DMS53 (cell line): Measurements from ENCODE around the gene YPEL5.

Experiments used
- DNase-seq: peaks from one replicate; lab custom pipeline; 2025; lab: John Stamatoyannopoulos, UW

The YPEL5 gene

DNA sequence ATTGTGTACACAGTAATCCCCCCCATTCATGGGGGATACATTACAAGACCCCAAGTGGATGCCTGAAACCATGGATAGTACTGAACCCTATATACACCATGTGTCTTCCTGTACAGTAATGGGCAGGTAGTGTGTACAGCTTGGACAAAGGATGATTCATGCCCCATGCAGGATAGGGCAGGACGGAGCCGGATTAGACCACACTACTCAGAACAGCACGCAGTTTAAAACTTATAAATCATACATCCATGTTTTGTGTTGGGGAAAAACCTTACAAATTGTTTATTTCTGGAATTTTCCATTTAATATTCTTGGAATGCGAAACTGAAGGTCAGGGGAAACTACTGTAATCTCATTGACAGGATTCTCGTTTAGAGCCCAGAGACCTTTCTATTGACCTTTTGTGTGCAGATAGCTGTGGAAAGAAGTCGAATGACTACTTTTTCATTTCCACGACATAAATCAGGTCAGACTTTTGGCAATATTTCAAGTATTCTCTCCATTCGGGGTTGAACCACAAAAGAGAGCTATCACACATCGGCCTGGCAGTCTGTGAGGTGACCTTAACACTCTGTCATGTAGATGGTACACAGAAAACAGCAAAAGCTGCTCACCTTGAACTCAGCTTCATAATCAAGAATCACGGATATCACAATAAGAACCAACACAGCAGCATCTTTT, 9.9 kb upstream of the YPEL5 start:
- no peak for DNase-seq

DNA sequence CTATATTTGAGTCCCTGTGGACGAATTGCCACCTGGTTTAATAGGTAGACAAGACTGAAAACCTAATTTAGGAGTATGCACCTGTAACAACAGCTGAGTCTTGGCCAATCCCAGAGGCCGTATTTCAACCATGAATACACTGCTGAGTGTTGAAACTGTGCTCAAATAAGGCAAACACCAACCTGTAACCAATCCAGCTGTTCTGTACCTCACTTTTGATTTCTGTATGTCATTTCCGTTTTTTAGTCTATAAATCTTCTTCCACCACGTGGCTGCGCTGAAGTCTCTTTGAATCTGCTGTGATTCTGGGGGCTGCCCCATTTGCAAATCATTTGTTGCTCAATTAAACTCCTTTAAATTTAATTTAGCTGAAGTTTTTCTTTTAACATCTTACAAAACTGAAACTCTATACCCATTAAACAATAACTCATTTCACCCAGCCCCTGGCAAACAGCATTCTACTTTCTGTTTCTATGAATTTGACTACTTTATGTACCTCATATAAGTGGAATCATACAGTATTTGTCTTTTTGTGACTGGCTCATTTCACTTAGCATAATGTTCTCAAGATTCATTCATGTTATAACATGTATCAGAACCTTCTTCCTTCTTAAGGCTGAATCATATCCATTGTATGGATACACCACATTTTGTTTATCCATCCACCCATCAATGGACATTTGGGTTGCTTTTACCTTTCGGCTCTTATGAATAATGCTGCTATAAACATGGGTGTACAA, 7.5 kb upstream of the YPEL5 start:
- DNase-seq = no peak

DNA sequence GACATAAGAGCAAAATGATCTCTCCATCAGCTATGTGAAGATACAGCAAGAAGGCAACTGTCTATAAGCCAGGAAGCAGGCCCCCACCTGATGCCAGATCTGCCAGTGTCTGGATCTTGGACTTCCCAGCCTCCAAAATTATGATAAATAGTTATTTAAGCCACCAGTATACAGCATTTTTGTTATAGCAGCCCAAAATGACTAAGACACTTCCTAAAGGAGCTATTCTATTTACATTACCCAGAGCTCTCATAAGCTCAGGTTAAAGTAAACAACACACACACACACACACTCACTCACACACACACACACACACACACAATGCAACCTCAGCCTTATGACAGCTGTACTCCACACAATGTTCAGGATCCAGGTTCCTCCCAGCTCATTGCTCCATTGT, 5.7 kb upstream of the YPEL5 start:
- DNase-seq = peak; percentile 67

DNA sequence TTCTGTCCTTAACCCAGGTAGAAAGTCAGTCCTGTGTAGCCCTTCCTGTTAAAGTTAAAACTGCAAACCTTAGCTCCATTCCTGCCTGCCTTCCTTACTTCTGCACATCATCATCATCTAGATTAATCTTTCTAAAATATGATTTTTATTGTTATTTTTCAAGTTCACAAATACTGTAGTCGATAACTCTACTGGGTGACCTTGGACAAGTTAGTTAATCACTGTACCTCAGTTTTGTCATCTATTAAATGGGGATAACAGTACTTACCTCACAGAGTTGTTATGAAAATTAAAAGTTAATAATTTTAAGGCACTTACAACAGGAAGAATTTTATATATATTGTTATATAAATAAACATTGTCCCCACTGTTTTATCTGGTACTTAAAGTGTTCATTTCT, 2.5 kb upstream of the YPEL5 start:
- DNase-seq = no peak

DNA sequence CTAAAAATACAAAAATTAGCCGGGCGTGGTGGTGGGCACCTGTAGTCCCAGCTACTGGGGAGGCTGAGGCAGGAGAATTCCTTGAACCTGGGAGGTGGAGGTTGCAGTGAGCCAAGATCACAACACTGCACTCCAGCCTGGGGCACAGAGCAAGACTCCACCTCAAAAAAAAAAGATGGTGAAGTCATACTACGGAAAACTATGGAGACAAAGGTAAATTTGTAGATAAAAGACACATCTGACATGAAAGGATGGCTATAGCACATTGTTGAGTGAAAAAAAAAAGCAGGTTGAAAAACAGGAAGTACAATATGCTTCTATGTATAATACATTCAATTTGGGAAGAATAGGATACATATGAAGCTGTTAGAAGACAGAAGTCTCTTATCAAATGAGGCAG, 1.9 kb upstream of the YPEL5 start:
- peak; percentile 25 for DNase-seq

DNA sequence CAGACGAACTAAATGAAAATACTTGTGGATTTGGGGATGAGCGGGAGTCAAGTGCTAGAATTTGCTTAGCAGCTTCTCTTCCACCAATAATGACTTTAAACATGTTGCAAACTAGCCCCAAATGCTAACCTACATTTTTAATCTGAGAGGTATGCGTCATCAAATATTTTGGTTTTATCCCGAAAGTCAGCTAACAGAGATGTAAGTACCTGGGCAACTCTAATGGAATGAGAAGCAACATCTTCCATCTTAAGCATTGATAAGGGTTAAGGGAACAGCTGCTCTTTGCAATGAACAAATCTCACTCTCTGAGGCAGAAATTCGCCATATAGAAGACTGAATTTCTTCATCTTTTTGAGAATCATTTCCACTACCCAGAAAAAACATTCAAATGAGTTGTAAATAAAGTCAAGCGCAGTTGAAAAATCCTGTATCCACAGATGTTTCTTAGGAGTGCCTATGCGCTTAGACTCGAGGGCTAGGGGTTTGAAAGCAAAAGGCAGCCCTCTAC, 926 bp upstream of the YPEL5 start:
- no peak for DNase-seq

DNA sequence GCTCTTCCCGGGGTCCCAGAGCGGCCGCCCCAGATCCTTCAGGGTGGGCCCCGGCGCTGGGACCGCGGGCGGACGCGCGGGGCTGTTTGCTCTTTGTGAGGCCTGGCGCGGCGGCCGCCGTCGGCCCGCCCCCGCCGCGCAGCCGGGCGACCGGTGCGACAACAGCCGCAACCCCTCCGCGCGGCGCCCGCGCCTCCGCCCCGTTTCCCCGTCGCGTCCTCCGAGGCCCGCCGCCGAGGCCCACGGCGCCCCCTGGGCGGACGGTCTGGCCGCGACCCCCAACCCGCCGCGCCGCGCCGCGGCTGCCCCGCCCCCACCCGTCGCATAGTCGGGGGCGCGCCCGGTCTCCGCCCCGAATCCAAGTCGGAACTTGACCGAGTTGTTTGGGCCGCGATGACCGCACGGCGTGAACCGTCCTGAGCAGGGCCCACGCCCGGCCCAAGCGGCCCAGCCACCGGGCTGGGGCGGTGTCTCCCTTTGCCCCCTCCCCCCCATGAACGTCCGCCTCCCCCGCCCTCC, 448 bp downstream of the YPEL5 start:
- peak; percentile 73 for DNase-seq

DNA sequence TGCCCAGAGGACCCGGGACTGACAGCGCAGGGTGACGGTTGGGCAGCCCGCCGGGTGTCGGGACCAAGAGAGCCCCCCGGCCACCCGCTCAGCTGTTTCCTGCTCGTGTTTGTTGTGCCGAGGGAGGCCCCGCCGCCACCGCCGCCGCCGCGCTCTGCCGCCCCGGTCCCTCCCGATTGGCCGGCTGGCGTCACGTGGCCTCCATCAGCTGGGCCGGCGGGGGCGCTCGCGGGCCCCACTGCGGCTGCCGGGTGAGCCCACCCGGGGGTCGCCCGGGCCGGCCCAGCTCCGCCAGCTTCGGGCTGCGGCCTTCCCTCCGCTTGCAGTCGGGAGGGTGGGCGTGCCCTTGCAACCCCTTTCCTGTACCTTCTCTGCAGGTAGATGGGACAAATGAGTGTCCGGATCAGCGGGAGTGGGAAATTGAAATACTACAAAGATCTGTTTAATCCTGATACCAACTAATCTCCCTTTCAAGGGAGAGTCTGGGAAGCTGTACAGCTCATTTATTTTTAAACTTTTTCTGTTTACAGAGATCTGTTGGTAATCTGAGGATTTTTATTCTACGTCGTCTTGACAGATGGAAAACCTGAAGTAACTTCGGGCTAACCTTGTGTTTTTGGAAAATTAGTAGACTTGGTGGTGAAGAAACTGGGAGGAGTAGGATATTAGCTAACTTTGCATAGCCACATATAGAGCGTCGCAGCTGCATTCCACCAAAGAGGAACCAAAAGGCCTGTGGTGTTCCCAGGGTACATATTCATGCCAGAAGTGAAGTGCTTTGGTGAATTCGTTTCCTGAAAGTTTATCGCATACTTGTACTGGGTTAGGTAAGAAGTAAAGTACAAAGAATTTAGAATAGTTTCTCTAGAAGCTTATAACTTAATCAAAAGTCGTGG, 1.2 kb downstream of the YPEL5 start:
- DNase-seq = peak; percentile 76

DNA sequence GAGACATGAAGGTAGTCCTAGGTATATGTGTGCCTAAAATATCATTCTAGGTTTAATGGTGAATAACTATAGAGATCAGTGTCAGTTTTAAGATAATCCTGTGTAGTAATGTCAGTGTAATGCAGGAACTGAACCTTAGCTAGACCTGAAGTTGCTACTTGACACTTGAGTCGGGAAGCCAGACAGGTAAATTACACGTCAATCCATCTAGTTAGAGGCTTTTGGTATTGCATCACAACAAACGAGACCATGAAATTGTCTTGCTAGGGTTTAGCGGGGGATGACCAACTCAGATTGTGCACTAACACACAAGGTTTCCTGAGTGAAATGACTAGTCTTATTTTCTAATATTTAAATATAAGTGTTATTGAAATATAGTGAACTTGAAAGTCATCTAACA, 2.0 kb downstream of the YPEL5 start:
- peak; percentile 14 for DNase-seq

DNA sequence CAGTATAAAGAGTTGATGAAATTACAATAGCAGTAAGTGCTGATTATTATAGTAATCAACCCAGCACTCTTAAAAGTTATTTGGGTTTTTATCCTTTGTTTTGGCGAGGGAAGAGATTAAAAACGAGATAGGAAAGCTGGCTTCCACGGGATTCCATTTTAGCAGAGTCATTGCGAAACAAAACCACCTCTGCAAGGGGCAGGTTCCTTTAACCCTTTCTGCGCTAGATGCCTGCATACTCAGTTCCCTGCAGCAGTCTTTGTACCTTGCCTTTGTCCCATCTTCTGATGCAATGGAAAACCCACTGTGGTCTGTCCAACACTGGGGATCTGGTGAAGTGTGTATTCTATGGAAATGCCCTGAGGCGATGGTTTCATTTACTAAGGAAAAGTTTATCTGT, 2.7 kb downstream of the YPEL5 start:
- DNase-seq = peak; percentile 26

DNA sequence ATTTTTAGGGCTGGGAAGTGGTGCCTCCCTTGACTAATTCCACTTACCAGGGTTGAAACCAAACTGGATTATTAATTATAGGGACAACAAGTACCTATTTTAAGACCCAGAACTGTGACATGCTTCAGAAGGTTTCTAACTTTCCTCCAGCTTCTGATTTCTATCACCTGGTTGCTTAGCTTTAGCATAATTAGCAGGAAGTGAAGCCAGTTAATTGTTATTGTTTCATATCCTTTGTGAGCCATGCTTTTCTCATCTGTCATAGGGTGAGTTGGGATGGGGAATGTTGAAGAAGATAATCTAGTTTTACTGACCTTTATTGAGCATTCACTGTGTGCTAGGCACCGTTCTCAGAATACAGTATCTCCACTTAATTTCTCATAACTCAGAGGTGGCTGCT, 3.2 kb downstream of the YPEL5 start:
- DNase-seq = no peak

DNA sequence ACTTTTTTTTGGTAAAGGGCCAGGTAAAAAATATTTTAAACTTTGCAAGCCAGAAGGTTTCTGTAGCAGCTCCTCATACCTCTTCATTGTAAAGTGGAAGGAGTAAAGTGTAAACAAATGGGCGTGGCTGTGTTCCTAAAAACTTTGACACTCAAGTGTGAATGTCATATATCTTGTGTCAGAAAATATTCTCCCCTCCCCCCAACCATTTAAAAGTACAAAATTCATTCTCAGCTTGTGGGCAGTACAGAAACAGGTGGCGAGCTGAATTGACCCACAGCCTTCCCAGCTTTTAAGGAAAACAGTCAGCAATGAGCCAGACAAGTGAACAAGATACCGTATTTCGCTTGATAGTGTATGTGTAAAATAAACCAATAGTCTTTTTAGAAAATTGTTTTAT, 4.0 kb downstream of the YPEL5 start:
- DNase-seq = peak; percentile 9

DNA sequence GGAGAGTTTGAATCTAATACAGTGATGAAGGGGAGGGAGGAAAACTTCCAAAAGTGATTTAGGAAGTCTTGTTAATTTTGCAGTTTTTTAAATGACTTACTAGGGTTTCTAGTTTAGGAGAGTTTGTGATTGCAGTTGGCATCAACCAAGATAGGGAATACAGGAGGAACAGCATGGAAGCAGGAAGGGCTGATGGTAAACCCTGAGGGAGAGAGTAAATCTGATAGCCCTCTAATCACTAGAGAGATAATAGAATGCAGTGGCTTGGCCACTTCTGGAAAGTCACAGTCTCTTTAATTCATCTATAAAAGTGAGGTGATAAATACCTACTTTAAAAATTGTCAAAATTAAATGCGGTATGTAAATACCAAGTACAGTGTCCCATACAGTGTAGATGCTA, 5.6 kb downstream of the YPEL5 start:
- no peak for DNase-seq

DNA sequence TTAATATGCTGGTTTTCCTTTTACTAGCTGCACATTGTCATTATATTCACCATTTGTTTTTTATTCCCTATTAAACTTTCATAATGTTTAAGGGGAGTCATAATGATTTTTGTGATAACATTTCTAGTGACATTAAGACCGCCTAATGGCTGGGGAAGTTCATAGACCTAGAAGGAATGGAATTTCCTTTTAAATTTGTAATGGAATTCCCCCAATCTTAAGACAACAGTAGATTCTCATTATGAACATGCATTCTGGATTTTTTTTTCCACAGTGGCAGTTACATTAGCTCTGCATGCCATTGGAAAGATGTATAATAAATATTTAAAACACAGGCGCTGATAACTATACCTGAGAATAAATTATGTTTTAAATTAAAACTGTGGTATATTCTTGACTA, 8.4 kb downstream of the YPEL5 start:
- DNase-seq = no peak

DNA sequence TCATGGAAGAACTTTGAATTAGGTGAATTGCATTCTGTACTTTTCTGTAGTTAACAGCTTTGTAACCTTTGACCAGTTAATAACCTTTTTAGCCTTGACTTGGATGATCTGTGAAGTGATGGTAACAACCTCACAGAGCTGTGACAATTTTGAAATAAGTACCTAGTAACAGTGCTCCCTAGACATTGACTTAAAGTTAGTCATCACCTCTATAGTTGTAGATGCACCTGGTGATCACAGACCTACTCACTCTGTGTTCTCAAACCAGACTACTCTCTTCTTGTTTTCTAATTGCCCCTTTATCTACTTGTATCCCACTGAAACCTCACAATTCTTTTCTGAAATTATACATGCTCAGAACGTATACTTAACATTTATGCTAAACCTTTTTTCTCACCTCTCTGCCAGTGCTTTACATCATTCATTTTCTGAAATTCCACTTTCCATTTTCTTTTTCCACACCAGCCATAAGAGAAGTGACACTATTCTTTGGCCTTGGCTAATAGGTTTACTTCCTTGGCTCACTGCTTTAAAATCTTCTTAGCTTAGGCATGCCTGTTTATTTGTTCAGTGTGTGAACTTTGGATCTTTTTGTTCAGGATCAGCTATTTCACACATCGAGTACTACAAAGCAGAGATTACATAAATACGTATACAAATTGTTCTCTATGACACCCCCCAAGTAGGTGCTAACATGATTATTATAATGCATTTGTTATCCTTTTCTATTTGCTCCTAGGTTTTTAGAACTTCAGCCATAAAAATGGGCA, 9.3 kb downstream of the YPEL5 start:
- DNase-seq = no peak

DNA sequence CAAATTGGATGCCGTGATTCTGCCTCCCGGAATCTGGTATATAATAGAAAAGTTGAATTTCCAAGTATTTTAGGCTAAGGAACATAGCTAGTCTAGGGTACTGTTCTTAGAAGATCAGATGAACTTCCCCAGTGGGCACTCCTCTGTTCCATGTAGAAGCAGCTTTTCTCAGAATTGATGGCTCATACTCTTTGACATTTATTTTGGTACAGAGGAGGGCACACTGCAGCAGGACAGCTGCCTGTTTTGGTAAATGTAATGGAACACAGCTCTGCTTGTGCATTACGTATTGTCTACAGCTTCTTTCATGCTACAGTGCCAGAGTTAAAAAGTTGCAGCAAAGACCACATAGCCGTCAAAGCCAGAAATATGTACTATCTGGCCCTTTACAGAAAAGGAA, 10.8 kb downstream of the YPEL5 start:
- DNase-seq = no peak

DNA sequence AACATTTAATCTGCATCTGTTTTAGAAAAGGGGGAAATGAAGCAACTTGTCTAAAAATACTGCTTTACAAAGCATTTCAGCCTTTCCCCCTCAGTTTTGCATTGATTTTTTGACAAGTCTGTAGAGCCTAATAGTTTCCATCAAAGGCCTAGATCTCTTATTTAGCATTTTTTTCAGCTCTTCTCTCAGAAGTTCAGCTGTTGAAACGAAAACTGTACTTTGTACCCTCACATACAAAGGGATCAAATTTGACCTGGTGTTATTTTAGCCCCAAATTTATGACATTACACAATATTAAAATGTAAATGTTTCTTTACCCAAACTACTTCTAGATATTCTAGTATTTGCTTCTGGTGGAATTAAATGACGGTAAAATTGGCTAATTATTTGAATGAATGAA, 13.0 kb downstream of the YPEL5 start:
- DNase-seq = no peak

DNA sequence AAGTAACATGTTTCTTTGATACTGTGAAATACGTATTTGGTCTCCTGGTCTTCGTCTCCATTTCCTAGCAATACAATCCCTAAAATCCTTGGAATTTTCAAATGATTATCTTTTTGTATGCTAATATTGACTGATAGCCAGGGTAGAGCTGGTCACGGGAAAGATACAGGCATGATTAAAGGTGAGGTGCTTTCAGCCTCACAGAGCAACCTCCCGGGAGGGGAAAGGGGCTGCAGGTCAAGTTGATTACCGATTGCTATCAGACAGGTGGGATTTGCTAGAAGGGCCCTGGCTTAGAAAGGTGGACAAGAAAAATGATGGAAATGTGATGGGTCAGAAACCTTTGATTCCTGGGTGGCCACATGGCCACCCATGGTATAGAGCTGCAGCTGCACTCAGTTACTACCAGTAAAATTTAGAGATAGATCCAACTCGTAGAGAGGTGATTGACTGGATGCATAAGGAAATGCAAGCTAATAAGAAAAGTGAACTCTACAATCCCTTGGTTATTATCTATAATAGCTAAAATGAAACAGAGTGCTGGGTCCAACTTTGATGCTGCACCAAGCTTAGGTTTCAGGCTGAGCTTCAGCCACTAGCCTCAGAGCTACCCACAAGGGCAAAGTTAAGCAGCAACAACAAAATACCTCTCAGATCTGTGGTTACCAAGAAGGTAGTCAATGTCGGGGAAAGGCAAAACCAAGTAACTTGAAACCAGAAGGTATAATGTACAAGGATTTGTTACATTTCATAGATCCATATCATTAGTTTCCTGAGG, 15.3 kb downstream of the YPEL5 start:
- DNase-seq = no peak

DNA sequence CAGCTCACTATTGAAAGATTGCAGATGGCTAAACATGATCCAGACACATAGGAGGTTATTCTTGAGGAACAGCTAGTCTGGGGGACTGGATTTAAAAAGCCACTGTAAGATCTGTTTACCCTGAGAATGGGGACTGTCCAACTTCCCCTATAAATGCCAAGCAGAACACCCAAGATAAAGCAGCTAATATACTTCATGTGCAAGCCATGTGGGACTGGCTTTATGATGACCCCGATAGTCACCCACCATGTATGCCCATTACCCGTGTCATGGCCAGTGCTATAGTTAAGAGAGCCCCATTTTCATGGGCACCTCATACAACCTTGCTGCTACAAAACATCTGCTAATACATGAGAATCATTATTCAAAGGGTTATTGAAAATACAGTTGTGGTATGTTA, 16.0 kb downstream of the YPEL5 start:
- DNase-seq = no peak

DNA sequence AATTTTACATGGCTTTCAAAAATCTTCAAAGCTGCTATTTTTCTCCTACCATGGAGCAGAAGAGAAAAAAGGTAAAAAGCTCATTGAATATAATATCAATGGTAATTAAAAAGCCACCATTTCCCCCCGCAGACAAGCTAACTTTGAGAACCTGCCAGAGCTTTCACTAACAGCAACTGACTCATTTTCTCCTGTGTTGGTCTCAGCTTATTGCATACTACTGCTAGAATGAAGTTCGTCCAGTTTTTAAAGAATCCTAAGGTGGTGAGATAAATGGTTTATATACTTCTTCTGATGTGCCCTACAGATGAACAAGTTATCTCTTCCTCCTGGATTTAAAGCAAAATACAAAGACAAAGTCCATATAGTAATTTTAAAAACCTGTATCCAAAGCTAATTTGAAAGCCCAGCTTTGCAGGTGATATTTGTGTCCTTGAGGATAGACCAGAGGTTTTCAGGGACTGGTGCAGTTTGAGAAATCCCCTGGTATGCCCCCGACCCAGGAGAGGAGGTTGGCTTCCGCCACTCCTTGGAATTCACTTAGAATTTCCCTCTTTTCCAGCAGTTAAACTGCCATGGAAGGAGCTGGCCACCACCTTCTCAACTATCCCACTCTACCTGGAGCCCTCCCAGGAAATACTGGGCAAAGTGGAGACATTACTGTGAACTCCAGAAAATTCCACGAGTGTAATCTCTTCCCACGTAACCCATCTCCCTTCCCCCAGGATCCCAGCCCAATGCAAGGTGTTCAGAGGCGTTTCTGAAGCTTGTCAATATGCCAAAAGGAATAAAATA, 17.5 kb downstream of the YPEL5 start:
- DNase-seq = no peak
